Camera-type eye (tissue), 1 donor: ENCODE data around the gene ADK. TPM values are rescaled to one million over a fixed set of nuclear protein-coding genes. Genes with fewer than 3 reads are reported as not detected.

Experiments used
- total RNA-seq: library from RNA; depleted of rRNA; stranded (reverse); fragments of >200 nt; gene quantifications from one replicate; pipeline ENCODE4 v1.2.3, GENCODE V29; 2014

Gene ADK
- total RNA-seq: 49.6 TPM

DNA sequence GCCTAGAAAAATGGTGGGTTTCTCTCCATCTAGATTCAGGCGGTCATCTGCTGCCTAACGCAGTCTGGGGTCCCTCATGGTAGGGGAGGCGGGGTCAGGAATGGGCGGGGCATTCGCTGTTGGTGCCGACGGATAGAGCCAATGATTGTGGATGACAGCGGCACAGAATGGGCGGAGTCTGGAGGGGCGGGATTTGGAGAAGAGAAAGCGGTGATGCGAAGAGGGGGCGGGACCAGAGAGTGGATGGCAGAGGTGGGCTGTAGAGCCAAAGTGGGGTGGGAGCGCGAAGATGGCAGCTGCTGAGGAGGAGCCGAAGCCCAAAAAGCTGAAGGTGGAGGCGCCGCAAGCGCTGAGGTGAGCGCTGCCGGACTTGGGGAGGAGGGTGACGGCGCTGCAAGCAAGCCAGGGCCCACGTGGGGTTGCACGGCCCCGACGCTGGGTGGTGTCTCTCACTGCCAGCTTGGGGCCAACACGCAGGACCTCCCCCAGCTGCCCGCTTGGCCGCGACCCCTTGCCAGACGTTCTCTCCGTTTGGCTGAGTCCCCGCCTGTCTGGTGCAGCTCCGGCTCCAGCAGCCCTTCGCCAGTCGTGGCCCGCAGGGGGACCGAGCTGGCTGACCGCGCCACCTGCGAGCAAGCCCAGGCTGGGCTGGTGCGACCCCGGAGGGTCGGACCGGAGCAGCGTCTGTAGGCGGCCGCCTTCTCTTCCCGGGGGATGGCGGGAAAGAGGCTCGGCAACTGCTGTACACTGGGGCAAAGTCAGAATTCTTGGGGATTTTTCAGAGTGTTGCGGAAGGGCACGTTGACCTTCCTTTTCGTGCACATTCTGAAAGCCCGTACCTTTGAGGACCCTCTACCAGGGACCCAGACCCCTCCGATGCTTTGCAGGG lies at the start of gene ADK:
Gene ADK, plus strand, starts transcription at position 232 of the 889 bp plus-strand sequence. Its CDS starts 58 bp downstream, at position 290.

DNA sequence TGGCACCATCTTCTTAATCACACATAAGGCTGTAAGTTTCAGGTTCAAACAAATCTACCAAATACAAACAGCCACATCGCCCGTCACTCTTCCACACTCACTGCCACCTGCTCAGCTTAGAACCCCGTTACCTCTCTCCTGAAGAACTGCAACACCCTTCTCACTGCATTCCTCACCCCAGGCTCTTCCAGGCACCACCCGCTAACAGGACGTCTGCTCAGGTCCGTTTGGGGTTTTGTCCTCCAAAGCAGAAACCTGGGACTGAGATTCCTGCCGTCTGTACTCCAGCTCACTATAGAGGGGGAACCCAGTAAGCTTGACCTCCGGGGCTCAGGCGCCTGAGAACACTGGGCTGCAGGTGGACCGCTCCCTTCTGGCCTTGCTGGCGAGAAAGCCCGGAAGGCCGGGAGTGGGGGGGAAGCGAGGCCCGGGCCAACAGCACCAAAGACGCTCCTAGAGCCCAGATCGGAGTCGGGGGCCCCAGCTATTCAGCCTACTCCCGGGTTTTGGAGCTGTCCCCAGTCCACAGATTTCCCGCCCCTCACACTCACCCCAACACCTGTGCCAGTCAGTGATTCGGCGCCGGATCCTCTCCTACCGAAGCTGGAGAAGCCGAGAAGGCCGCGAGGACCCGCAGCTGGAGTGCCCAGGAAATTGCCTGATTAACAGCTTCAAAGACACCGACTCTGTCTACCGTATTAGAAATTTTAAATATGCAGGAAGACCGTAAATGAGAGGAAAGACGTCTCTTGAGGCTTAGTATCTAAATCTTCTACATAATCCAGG lies 624 bp upstream of the ADK start, which contains the start of gene AP3M1:
Gene AP3M1, minus strand, starts transcription at position 625 of the 786 bp plus-strand sequence. CDS start 12,449 bp downstream, outside the sequence.

Other genes with a start within 250 kb of the ADK start
- 8.1 TPM for gene PLAU, start 240.1 kb upstream of the ADK start, total RNA-seq
- gene VCL, start 153.1 kb upstream of the ADK start, total RNA-seq: 99.8 TPM
- gene AP3M1, start 393 bp upstream of the ADK start, total RNA-seq: 51.2 TPM